ENCODE measurements around the gene CASS4.
"Not testable (repeated sequence)": the region's sequence is repeated elsewhere in the genome, so short reads cannot be mapped to it uniquely, and the experiment has no call there.

CASS4 gene

DNA sequence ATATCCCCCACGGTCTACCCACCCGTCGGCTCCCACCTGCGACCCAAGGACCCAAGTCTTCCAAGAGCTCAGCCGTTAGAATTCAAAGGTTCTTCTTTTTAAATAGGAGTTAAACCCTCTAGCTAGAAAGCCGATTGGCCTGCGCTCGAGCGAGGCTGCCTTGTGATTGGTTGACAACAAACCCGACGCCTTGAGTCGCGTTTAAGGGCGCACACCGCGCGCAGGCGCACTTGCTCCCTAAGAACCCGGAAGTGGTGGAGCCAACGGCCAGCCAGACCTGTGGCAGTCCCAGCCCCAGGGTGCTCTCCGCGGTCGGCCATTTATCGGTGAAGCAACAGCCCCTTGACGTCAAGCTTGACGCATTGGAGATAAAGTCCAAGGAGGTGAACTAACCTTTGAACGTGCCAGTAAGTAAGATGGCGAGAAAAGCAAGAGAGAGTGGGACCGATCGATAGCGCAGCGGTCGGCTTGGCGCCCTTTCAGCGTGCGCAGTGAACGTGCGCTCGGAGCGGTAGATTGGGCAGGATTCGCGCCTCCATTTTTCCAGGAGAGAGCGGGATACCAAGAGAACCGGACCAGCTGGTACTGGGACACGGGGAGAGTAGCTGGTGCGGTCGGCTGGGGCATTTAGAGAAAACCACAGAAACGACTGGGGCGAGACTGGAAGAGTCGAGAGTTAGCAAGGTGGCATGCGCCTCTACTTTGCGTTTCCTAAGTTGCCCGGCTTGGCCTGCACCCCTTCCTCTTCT lies 19.8 kb upstream of the CASS4 start, which contains the start of the genes AURKA and CSTF1:
AURKA (minus strand) TSS at position 84 of the 749 bp plus-strand sequence. CDS start 4,018 bp downstream, outside the sequence.
CSTF1 (plus strand) TSS at position 514 of the 749 bp plus-strand sequence. CDS start 2,908 bp downstream, outside the sequence.
- peak within 1 kb of the TSS; percentile 95 for H3K4me3 ChIP-seq (ENCODE audit: low read depth, low read length)
- TF ChIP-seq, protein P1, sequence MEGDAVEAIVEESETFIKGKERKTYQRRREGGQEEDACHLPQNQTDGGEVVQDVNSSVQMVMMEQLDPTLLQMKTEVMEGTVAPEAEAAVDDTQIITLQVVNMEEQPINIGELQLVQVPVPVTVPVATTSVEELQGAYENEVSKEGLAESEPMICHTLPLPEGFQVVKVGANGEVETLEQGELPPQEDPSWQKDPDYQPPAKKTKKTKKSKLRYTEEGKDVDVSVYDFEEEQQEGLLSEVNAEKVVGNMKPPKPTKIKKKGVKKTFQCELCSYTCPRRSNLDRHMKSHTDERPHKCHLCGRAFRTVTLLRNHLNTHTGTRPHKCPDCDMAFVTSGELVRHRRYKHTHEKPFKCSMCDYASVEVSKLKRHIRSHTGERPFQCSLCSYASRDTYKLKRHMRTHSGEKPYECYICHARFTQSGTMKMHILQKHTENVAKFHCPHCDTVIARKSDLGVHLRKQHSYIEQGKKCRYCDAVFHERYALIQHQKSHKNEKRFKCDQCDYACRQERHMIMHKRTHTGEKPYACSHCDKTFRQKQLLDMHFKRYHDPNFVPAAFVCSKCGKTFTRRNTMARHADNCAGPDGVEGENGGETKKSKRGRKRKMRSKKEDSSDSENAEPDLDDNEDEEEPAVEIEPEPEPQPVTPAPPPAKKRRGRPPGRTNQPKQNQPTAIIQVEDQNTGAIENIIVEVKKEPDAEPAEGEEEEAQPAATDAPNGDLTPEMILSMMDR (IDR thresholded peaks at IDR 0.05; ENCODE audit: low read depth, low read length) = no peak

DNA sequence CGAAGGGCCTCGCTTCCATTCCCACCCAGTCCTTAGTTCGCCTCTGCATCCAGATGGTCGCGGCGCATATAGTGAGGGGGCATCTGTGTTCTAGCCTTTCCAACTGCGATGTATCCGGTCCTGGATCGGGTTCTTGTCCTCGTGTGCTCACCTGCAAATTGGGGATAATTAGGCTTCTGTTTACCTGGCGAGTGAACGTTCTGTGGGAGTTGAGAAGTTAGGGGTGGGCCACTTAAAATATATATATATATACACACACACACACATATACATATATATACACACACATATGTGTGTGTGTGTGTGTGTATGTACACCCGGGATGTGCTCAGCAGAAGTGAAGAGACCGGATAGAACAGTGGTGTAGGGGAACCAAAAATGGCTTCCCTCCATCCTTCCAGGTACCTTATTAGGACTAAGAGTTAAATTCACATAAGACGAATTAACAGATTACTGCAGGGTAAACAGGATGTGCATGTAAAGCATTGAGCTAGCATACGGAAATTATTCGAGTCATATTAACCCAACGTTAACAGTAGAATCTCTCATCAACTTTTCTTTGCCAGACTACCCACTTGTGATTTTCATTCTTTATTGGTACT lies 19.1 kb upstream of the CASS4 start:
- TF ChIP-seq, protein P1 (IDR thresholded peaks at IDR 0.05; ENCODE audit: low read depth, low read length) = no peak
- H3K4me3 ChIP-seq (ENCODE audit: low read depth, low read length) = peak overlapping the region; percentile 95

DNA sequence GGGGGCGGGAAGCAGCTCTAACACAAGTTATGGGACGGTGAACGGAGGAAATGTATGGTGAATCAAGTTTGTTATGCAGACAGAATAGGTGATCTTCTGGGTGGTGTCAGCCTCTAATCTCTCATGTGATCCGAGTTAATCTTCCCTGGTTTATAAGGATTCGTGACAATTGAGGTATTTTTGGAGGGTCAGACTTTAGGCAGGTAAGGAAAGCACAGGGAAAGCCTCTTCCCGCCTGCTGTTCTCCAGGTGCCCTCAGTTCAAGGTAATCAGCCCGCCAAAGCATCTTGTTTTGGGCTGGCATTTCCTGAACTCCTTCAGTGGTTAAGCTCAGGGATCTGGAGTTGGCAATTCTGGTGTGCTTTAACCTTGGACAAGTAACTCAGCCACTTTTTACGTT lies 18.4 kb upstream of the CASS4 start:
- peak overlapping the region; percentile 95 for H3K4me3 ChIP-seq (ENCODE audit: low read depth, low read length)
- TF ChIP-seq, protein P1 (IDR thresholded peaks at IDR 0.05; ENCODE audit: low read depth, low read length) = no peak

DNA sequence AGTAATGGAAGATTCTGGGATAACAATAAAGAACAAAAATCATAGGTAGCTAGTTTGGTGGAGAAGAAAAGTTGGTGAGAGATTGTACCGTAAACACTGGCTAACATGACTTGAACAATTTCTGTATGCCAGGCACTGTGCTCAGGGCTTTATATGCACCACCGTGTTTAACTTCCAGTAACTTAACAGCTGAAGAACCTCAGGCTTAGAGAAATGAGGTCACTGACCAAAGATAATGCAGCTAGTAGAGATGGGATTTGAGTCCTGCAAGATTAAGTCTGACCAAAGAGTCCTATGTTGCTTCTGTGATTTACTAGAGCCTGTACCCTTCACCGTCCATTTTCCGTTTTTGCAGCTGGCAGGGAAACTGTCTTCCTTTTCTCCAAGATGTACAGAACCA lies 16.9 kb upstream of the CASS4 start:
- H3K4me3 ChIP-seq (ENCODE audit: low read depth, low read length) = no peak overlapping the region
- TF ChIP-seq, protein P1 (IDR thresholded peaks at IDR 0.05; ENCODE audit: low read depth, low read length) = no peak

DNA sequence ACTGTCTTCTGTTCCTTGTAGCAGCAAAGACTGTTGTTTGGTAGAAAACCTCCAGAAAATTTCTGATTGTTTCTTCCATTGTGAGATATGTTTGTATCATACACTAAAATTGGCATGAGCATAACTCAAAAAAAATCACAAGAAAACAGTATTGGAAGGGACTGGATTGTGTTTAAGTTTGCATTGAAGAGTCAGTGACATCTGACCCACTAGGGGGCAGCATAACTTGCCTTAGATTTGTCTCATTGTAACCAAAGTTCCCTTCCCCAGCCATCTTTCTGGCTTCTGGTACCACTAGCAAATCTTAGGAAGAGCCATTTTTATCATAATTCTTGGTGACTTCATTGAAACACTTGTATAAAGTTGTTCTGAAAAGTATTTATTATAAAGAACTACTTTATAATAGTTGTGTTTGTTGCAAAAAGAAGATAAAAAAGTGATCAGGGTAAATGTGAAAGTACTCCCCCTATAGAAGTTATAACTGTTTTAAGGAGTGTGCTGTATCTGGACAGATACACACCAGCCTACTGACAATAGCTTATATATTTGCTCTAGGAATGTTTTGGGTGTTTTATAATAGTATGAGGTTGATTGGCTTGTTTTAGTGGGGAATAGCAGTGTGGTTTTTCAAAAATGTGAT lies 11.9 kb upstream of the CASS4 start:
- H3K4me3 ChIP-seq (ENCODE audit: low read depth, low read length) = no peak overlapping the region
- TF ChIP-seq, protein P1 (IDR thresholded peaks at IDR 0.05; ENCODE audit: low read depth, low read length) = peak; percentile 46; the same call in 1 of the 2 replicates

DNA sequence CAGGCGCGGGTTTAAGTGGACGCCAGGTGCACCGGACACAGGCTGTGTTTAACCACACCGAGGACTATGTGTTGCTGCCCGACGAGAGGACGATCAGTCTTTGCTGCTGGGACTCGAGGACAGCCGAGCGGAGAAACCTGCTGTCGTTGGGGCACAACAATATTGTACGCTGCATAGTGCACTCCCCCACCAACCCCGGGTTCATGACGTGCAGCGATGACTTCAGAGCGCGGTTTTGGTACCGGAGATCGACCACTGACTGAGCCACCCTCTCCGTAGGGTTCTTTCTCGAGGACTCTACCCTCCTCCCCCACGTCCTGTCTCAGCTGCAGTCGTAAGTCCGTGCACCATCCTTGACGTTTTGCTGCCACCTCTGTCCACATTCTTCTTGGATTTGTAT lies 8.6 kb upstream of the CASS4 start:
- TF ChIP-seq, protein P1 (IDR thresholded peaks at IDR 0.05; ENCODE audit: low read depth, low read length) = no peak
- no peak overlapping the region for H3K4me3 ChIP-seq (ENCODE audit: low read depth, low read length)

DNA sequence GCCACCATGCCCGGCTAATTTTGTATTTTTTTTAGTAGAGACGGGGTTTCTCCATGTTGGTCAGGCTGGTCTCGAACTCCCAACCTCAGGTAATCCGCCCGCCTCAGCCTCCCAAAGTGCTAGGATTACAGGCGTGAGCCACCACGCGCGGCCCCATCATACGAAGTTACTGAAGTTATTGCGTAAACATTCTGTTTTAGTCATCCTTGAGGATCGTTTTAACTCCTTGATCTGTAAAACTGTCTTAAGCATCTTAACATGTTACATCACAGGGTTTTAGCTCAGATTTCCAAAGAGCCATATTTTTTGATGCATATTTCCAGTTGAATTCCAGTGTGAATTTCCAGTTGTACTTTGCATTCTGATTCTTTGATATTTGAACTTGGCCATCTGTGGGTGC lies 6.7 kb upstream of the CASS4 start:
- H3K4me3 ChIP-seq (ENCODE audit: low read depth, low read length) = not testable (repeated sequence)

Measured in WI38 (cell line).